Measurements from ENCODE around the gene ZNF316.
"Not testable (repeated sequence)": the region's sequence is repeated elsewhere in the genome, so short reads cannot be mapped to it uniquely, and the experiment has no call there.

Gene ZNF316

GRCh38 chr7:6653071-6654003 lies 16.2 kb downstream of the ZNF316 start:
- ATAC-seq (replicated peaks; ENCODE audit: extremely low read depth, poor library complexity, severe bottlenecking) (no peak), DNase-seq (ENCODE audit: low spot score in 2 of 2) (no peak)
- no peak overlapping the region for H3K4me3 Mint-ChIP-seq
- no peak overlapping the region for H3K27ac Mint-ChIP-seq (ENCODE audit: low read depth)
- H3K36me3 Mint-ChIP-seq (ENCODE audit: insufficient read depth) = peaks cover 20% of the 10 kb centered on the region
- H3K4me1 Mint-ChIP-seq = no peaks in the 10 kb centered on the region
- H3K27me3 Mint-ChIP-seq = no peaks in the 10 kb centered on the region
- no peaks in the 10 kb centered on the region for H3K9me3 Mint-ChIP-seq

- Mint-ChIP-seq H3K9me3 (no peaks in the 10 kb centered on the region), H3K4me3 (no peak overlapping the region), H3K27ac (ENCODE audit: low read depth) (no peak overlapping the region), H3K36me3 (ENCODE audit: insufficient read depth) (peaks cover 20% of the 10 kb centered on the region), H3K27me3 (no peaks in the 10 kb centered on the region), H3K4me1 (peaks cover 8% of the 10 kb centered on the region)
- ATAC-seq (replicated peaks; ENCODE audit: extremely low read depth, poor library complexity, severe bottlenecking) = no peak
- DNase-seq (ENCODE audit: low spot score in 2 of 2) = no peak
These were observed 17.2 kb downstream of the ZNF316 start for GRCh38 chr7:6654113-6654841.

- no peak for DNase-seq (ENCODE audit: low spot score in 2 of 2)
- no peak for ATAC-seq (replicated peaks; ENCODE audit: extremely low read depth, poor library complexity, severe bottlenecking)
- H3K4me1 Mint-ChIP-seq = peaks cover 10% of the 10 kb centered on the region
- no peak overlapping the region for H3K4me3 Mint-ChIP-seq
- H3K9me3 Mint-ChIP-seq = no peaks in the 10 kb centered on the region
- H3K27me3 Mint-ChIP-seq = no peaks in the 10 kb centered on the region
- no peak overlapping the region for H3K27ac Mint-ChIP-seq (ENCODE audit: low read depth)
- peaks cover 20% of the 10 kb centered on the region for H3K36me3 Mint-ChIP-seq (ENCODE audit: insufficient read depth)
These were observed 17.9 kb downstream of the ZNF316 start for GRCh38 chr7:6654842-6655610.

- peaks cover 18% of the 10 kb centered on the region for H3K36me3 Mint-ChIP-seq (ENCODE audit: insufficient read depth)
- H3K9me3 Mint-ChIP-seq = no peaks in the 10 kb centered on the region
- DNase-seq (ENCODE audit: low spot score in 2 of 2) = no peak
- peaks cover 10% of the 10 kb centered on the region for H3K4me1 Mint-ChIP-seq
- no peak overlapping the region for H3K4me3 Mint-ChIP-seq
- H3K27me3 Mint-ChIP-seq = no peaks in the 10 kb centered on the region
- H3K27ac Mint-ChIP-seq (ENCODE audit: low read depth) = no peak overlapping the region
- no peak for ATAC-seq (replicated peaks; ENCODE audit: extremely low read depth, poor library complexity, severe bottlenecking)
These were observed 18.7 kb downstream of the ZNF316 start for GRCh38 chr7:6655636-6656385.

- Mint-ChIP-seq H3K27ac (ENCODE audit: low read depth) (no peak overlapping the region), H3K27me3 (no peaks in the 10 kb centered on the region), H3K4me3 (no peak overlapping the region), H3K9me3 (no peaks in the 10 kb centered on the region), H3K36me3 (ENCODE audit: insufficient read depth) (peaks cover 14% of the 10 kb centered on the region), H3K4me1 (peaks cover 10% of the 10 kb centered on the region)
- DNase-seq (ENCODE audit: low spot score in 2 of 2) (no peak), ATAC-seq (replicated peaks; ENCODE audit: extremely low read depth, poor library complexity, severe bottlenecking) (no peak)
These were observed 19.3 kb downstream of the ZNF316 start for GRCh38 chr7:6656413-6656812.

GRCh38 chr7:6658618-6659345 lies 21.7 kb downstream of the ZNF316 start:
- DNase-seq (ENCODE audit: low spot score in 2 of 2) = no peak
- H3K4me3 Mint-ChIP-seq = no peak overlapping the region
- peak; percentile 43 for ATAC-seq (replicated peaks; ENCODE audit: extremely low read depth, poor library complexity, severe bottlenecking)
- peaks cover 9% of the 10 kb centered on the region for H3K36me3 Mint-ChIP-seq (ENCODE audit: insufficient read depth)
- peak overlapping the region; percentile 35 for H3K27ac Mint-ChIP-seq (ENCODE audit: low read depth)
- H3K9me3 Mint-ChIP-seq = no peaks in the 10 kb centered on the region
- no peaks in the 10 kb centered on the region for H3K27me3 Mint-ChIP-seq
- H3K4me1 Mint-ChIP-seq = peaks cover 10% of the 10 kb centered on the region

- not testable (repeated sequence) for H3K4me1 Mint-ChIP-seq; H3K27ac Mint-ChIP-seq (ENCODE audit: low read depth); ATAC-seq (replicated peaks; ENCODE audit: extremely low read depth, poor library complexity, severe bottlenecking); H3K36me3 Mint-ChIP-seq (ENCODE audit: insufficient read depth); DNase-seq (ENCODE audit: low spot score in 2 of 2); H3K4me3 Mint-ChIP-seq
- Mint-ChIP-seq H3K9me3 (peaks cover 40% of the 10 kb centered on the region), H3K27me3 (peaks cover 12% of the 10 kb centered on the region)
These were observed 33.7 kb downstream of the ZNF316 start for GRCh38 chr7:6670851-6671250.

GRCh38 chr7:6675807-6676405 lies 38.8 kb downstream of the ZNF316 start:
- Mint-ChIP-seq H3K4me3 (no peak overlapping the region), H3K4me1 (no peaks in the 10 kb centered on the region), H3K27ac (ENCODE audit: low read depth) (no peak overlapping the region), H3K27me3 (no peaks in the 10 kb centered on the region), H3K36me3 (ENCODE audit: insufficient read depth) (peaks cover 1% of the 10 kb centered on the region), H3K9me3 (peaks cover 41% of the 10 kb centered on the region)
- ATAC-seq (replicated peaks; ENCODE audit: extremely low read depth, poor library complexity, severe bottlenecking) = no peak
- no peak for DNase-seq (ENCODE audit: low spot score in 2 of 2)

GRCh38 chr7:6680146-6680545 lies 43.0 kb downstream of the ZNF316 start:
- no peak overlapping the region for H3K27ac Mint-ChIP-seq (ENCODE audit: low read depth)
- ATAC-seq (replicated peaks; ENCODE audit: extremely low read depth, poor library complexity, severe bottlenecking) (no peak), DNase-seq (ENCODE audit: low spot score in 2 of 2) (no peak)
- no peaks in the 10 kb centered on the region for H3K27me3 Mint-ChIP-seq
- peaks cover 24% of the 10 kb centered on the region for H3K9me3 Mint-ChIP-seq
- H3K36me3 Mint-ChIP-seq (ENCODE audit: insufficient read depth) = peaks cover 3% of the 10 kb centered on the region
- H3K4me3 Mint-ChIP-seq = no peak overlapping the region
- H3K4me1 Mint-ChIP-seq = no peaks in the 10 kb centered on the region

GRCh38 chr7:6691103-6691502 lies 54.0 kb downstream of the ZNF316 start:
- Mint-ChIP-seq H3K27me3 (no peaks in the 10 kb centered on the region), H3K4me3 (no peak overlapping the region), H3K27ac (ENCODE audit: low read depth) (no peak overlapping the region), H3K9me3 (peaks cover 18% of the 10 kb centered on the region), H3K36me3 (ENCODE audit: insufficient read depth) (peaks cover 26% of the 10 kb centered on the region), H3K4me1 (no peaks in the 10 kb centered on the region)
- no peak for ATAC-seq (replicated peaks; ENCODE audit: extremely low read depth, poor library complexity, severe bottlenecking)
- no peak for DNase-seq (ENCODE audit: low spot score in 2 of 2)

- no peak for ATAC-seq (replicated peaks; ENCODE audit: extremely low read depth, poor library complexity, severe bottlenecking)
- Mint-ChIP-seq H3K27me3 (no peaks in the 10 kb centered on the region), H3K27ac (ENCODE audit: low read depth) (no peak overlapping the region), H3K9me3 (peaks cover 13% of the 10 kb centered on the region), H3K4me1 (no peaks in the 10 kb centered on the region), H3K4me3 (no peak overlapping the region), H3K36me3 (ENCODE audit: insufficient read depth) (peaks cover 23% of the 10 kb centered on the region)
- DNase-seq (ENCODE audit: low spot score in 2 of 2) = no peak
These were observed 54.5 kb downstream of the ZNF316 start for GRCh38 chr7:6691609-6692106.

All from central memory CD8-positive, alpha-beta T cell (primary cell).